ENCODE data around the gene EML3. TPM values are rescaled to one million over a fixed set of nuclear protein-coding genes. Genes with fewer than 3 reads are reported as not detected.

Gene EML3, protein sequence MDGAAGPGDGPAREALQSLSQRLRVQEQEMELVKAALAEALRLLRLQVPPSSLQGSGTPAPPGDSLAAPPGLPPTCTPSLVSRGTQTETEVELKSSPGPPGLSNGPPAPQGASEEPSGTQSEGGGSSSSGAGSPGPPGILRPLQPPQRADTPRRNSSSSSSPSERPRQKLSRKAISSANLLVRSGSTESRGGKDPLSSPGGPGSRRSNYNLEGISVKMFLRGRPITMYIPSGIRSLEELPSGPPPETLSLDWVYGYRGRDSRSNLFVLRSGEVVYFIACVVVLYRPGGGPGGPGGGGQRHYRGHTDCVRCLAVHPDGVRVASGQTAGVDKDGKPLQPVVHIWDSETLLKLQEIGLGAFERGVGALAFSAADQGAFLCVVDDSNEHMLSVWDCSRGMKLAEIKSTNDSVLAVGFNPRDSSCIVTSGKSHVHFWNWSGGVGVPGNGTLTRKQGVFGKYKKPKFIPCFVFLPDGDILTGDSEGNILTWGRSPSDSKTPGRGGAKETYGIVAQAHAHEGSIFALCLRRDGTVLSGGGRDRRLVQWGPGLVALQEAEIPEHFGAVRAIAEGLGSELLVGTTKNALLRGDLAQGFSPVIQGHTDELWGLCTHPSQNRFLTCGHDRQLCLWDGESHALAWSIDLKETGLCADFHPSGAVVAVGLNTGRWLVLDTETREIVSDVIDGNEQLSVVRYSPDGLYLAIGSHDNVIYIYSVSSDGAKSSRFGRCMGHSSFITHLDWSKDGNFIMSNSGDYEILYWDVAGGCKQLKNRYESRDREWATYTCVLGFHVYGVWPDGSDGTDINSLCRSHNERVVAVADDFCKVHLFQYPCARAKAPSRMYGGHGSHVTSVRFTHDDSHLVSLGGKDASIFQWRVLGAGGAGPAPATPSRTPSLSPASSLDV
- total RNA-seq (2022) (43.3 and 51.4 TPM in 2 replicates), Bru-seq, nascent RNA (percentile 47 among the genes with signal in this experiment), BruChase-seq, experiment 1, labeled RNA remaining after a 6-hour chase (percentile 71 among the genes with signal in this experiment), BruChase-seq, experiment 2, labeled RNA remaining after a 2-hour chase (percentile 73 among the genes with signal in this experiment)
- long read RNA-seq, partial matches to known transcripts: 6 of 19 reads
- long read RNA-seq, other reads (novel, unspliced or antisense): 7 of 19 reads

DNA sequence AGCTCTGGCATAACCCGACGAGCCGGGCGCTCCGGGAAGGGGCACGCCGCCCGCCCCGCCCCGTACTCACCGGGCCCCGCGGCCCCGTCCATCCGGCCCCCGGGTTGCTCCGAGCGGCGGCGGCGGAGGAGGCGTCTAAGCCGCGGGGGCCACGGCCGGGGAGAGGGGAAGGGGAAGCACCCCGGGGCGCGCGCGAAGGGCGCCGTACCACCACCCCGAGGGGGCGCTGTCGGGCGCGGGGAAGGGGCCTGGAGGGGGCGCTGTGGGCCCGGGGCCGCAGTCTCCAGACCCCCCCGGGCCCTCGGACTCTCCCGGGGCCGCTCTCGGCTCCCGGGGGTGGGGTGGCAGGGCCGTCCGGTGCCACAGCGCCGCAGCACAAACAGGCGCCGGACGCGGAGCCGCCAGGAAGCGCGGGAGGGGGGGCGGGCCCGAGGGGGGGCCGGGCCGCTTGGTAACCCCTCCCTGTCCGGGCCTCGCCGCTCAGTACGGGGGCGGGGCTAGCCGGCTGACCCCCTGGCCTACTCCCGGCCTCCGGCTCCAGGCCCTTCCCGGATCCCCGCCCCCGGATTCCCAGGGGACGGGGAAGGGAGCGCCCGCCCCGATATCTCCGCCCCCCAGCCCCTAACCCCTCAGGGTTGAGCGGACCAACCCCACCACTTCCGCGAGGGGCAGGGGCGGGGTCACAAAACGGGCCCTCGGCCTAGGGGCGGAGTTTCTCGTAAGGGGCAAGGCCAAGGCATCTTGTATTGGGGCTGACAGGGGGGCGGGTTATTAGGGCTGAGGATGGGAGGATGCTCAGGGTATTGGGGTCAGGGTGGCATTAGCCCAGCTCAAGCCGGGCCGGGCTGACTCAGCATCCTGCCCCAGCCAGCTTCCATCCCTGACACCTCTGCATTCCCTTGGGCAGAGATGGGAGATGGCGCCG lies at the start of gene EML3, which contains the start of gene ROM1:
Gene EML3, minus strand, starts transcription at position 410 of the 925 bp plus-strand sequence. Its CDS starts 318 bp downstream, at position 92.
Gene ROM1, plus strand, starts transcription at position 892 of the 925 bp plus-strand sequence. Its CDS starts 25 bp downstream, at position 917.
- peaks cover 48% of the 10 kb centered on the region for H3K36me3 Mint-ChIP-seq (ENCODE audit: insufficient read depth, unreplicated experiment)
- CTCF ChIA-PET: interaction anchor here (0.6 to 1.4 kb wide), 9 partner anchors 9 to 1152 kb away, joined by 3 to 8 read pairs (median 3); partner anchors contain the start of genes B3GAT3, MTA2 and TUT1
- no peaks in the 10 kb centered on the region for H3K27me3 Mint-ChIP-seq (ENCODE audit: unreplicated experiment)
- BruUV-seq (replicated peaks): no TSS peak
- DNase-seq: peak; percentile 86
- peak within 1 kb of the TSS; percentile 83 for H3K4me3 Mint-ChIP-seq (ENCODE audit: low read depth, unreplicated experiment)
- intact Hi-C loops (cut with micrococcal nuclease; ENCODE audit: unreplicated experiment): no loop called here
- no peaks in the 10 kb centered on the region for H3K9me3 Mint-ChIP-seq (ENCODE audit: low read depth, unreplicated experiment)
- H3K4me1 Mint-ChIP-seq (ENCODE audit: low read depth, unreplicated experiment): peaks cover 24% of the 10 kb centered on the region
- TF ChIP-seq, protein P1, sequence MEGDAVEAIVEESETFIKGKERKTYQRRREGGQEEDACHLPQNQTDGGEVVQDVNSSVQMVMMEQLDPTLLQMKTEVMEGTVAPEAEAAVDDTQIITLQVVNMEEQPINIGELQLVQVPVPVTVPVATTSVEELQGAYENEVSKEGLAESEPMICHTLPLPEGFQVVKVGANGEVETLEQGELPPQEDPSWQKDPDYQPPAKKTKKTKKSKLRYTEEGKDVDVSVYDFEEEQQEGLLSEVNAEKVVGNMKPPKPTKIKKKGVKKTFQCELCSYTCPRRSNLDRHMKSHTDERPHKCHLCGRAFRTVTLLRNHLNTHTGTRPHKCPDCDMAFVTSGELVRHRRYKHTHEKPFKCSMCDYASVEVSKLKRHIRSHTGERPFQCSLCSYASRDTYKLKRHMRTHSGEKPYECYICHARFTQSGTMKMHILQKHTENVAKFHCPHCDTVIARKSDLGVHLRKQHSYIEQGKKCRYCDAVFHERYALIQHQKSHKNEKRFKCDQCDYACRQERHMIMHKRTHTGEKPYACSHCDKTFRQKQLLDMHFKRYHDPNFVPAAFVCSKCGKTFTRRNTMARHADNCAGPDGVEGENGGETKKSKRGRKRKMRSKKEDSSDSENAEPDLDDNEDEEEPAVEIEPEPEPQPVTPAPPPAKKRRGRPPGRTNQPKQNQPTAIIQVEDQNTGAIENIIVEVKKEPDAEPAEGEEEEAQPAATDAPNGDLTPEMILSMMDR (IDR thresholded peaks at IDR 0.05; ENCODE audit: unreplicated experiment): peak; percentile 99
- peak within 1 kb of the TSS; percentile 81 for H3K27ac Mint-ChIP-seq (ENCODE audit: unreplicated experiment)

DNA sequence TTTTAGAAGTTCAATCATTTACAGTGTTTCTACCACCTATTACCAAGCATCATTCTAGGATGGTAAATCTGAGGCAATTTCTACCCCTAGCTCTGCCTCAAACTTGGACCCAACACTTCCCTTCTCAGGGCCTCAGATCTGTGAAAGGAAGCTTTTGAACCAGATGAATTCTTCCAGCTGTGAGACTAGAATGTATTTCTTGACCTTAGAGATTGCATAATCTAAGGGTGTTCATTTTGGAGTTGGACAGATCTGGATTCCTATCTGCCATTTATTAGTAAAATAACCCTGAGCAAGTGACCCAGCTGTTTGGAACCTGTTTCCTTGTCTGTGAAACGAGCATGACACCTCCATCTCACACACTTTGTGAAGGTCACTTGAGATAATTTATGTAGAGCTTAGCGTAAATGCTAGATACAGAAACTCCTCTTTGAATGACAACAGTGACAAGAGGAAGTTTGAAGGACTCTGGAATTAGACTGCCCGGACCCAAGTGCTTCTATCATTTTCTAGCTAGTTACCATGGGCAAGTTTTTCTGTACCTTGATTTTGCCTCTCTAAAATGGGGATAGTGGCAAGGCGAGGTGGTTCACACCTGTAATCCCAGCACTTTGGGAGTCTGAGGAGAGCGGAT lies 44.3 kb upstream of the EML3 start:
- CTCF ChIA-PET: interaction anchor here (0.6 to 0.7 kb wide), 3 partner anchors 11 to 1320 kb away, joined by 3 to 7 read pairs (median 3); partner anchors contain the start of gene TTC9C
- H3K9me3 Mint-ChIP-seq (ENCODE audit: low read depth, unreplicated experiment): no peaks in the 10 kb centered on the region
- DNase-seq: no peak
- BruUV-seq (replicated peaks): no TSS peak
- peaks cover 13% of the 10 kb centered on the region for H3K36me3 Mint-ChIP-seq (ENCODE audit: insufficient read depth, unreplicated experiment)
- H3K27ac Mint-ChIP-seq (ENCODE audit: unreplicated experiment): no peak overlapping the region
- no peaks in the 10 kb centered on the region for H3K27me3 Mint-ChIP-seq (ENCODE audit: unreplicated experiment)
- peaks cover 16% of the 10 kb centered on the region for H3K4me1 Mint-ChIP-seq (ENCODE audit: low read depth, unreplicated experiment)
- intact Hi-C loops (cut with micrococcal nuclease; ENCODE audit: unreplicated experiment): no loop called here
- TF ChIP-seq, protein P1 (IDR thresholded peaks at IDR 0.05; ENCODE audit: unreplicated experiment): no peak
- H3K4me3 Mint-ChIP-seq (ENCODE audit: low read depth, unreplicated experiment): no peak overlapping the region

DNA sequence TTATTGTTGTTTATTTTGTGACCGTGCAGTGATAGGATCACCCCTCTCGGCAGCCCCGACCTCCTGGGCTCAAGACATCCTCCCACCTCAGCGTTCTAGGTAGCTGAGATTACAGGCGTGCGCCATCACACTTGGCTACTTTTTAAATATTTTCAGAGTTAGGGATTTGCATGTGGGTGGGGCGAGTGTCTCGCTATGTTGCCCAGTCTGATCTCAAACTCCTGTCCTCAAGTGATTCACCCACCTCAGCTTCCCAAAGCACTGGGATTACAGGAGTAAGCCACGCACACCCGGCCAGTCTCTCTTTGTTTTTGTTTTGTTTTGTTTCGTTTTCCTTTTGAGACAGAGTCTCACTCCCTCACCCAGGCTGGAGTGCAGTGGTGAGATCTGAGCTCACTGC lies 41.7 kb upstream of the EML3 start:
- H3K27ac Mint-ChIP-seq (ENCODE audit: unreplicated experiment): no peak overlapping the region
- no peaks in the 10 kb centered on the region for H3K27me3 Mint-ChIP-seq (ENCODE audit: unreplicated experiment)

More for the DNA sequence above, 41.7 kb upstream of the EML3 start:
- H3K4me3 Mint-ChIP-seq (ENCODE audit: low read depth, unreplicated experiment): no peak overlapping the region
- no peak for DNase-seq
- no peaks in the 10 kb centered on the region for H3K9me3 Mint-ChIP-seq (ENCODE audit: low read depth, unreplicated experiment)
- TF ChIP-seq, protein P1 (IDR thresholded peaks at IDR 0.05; ENCODE audit: unreplicated experiment): no peak
- peaks cover 13% of the 10 kb centered on the region for H3K36me3 Mint-ChIP-seq (ENCODE audit: insufficient read depth, unreplicated experiment)
- BruUV-seq (replicated peaks): no TSS peak
- CTCF ChIA-PET: no interaction called here
- intact Hi-C loops (cut with micrococcal nuclease; ENCODE audit: unreplicated experiment): no loop called here
- H3K4me1 Mint-ChIP-seq (ENCODE audit: low read depth, unreplicated experiment): peaks cover 16% of the 10 kb centered on the region

All from Calu3 (cell line).